Heart left ventricle (tissue), 13 donors: ENCODE data around the gene ROPN1L.

Experiments used
- POLR2A ChIP-seq, 2 donors: fragments of 450-650 bp; IDR thresholded peaks; one replicate each; pipeline ENCODE4 v1.6.1; 2017; ENCODE audit warnings: antibody characterized with exemption in 2 of 2, mild to moderate bottlenecking in 2 of 2, moderate library complexity in 2 of 2
- TF ChIP-seq, protein P1 (sequence below), 12 donors: fragments of 200-600 bp; sonication (generic) in 4 of 12; IDR thresholded peaks; one replicate each; pipeline versions ENCODE4 v1.5.0 to v1.8.0; 2018 to 2022; ENCODE audit warnings: antibody characterized with exemption in 12 of 12, mild to moderate bottlenecking in 5 of 12
- donor health status: ischemic (EF 13 %, LVEDD 7.1; RV severe dilation, severe dysfunction).
- donor health status: DM: no; HTN: yes; CAD: no.
- donor health status: DM: no; HTN: no; CAD: no.
- donor health status: ischemic (EF 25% LVEDD 6.9; RV normal size, moderate dysfunction).
- donor health status: ischemic (EF 25% LVEDD 5.7; RV mildly dilated, moderate dysfunction).
- donor health status: ischemic (EF 35%, LVEDD 5.7; RV mildly dilated, moderate dysfunction).
- donor health status: nonischemic (EF 11% LVEDD 7.7; RV severe dilation, severe dysfunction).
- donor health status: DM: yes; HTN: yes; CAD: no.
- donor health status: PGD.
- donor health status: ischemic (EF 29% LVEDD 5.4; RV normal size, mild dysfunction).
- donor health status: nonischemic (EF 23%, LVEDD 6.1; RV moderate dilation, normal function).

DNA sequence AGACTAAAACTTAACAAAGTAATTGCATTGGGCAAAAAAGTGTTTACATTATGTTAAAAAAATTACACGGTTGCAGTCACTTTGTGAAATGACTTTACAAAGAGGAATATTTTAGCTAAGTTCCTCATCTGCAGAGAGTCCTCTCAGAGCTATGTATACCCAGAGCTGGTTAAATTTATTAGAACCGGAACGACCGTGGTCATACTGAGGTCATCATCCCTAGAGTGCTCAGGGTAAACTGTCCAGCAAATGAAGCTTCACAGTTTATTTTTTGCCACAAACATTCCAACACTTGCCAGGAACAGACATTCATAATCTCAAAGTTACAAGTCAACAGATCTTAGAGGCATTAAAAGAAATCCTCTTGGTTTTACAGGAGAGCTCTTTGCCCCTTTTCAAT, 897 bp downstream of the ROPN1L start:
- TF ChIP-seq, protein P1, sequence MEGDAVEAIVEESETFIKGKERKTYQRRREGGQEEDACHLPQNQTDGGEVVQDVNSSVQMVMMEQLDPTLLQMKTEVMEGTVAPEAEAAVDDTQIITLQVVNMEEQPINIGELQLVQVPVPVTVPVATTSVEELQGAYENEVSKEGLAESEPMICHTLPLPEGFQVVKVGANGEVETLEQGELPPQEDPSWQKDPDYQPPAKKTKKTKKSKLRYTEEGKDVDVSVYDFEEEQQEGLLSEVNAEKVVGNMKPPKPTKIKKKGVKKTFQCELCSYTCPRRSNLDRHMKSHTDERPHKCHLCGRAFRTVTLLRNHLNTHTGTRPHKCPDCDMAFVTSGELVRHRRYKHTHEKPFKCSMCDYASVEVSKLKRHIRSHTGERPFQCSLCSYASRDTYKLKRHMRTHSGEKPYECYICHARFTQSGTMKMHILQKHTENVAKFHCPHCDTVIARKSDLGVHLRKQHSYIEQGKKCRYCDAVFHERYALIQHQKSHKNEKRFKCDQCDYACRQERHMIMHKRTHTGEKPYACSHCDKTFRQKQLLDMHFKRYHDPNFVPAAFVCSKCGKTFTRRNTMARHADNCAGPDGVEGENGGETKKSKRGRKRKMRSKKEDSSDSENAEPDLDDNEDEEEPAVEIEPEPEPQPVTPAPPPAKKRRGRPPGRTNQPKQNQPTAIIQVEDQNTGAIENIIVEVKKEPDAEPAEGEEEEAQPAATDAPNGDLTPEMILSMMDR (IDR thresholded peaks at IDR 0.05) = no peak
- no peak for TF ChIP-seq POLR2A (IDR thresholded peaks at IDR 0.05)
